H9 (cell line): ENCODE measurements around the gene SPAG6. TPM values are rescaled to one million over a fixed set of nuclear protein-coding genes. Genes with fewer than 3 reads are reported as not detected.

Source experiments
- DNase-seq: peaks from one replicate; pipeline ENCODE4 v3.0.0-alpha.2; 2017
- H2AFZ ChIP-seq: one replicate; pipeline ENCODE4 v1.6.1; 2013; ENCODE audit warnings: mild to moderate bottlenecking, low read length, control low read depth, moderate library complexity
- H2AK5ac ChIP-seq: 2 replicates; pipeline ENCODE4 v1.6.1; 2013; ENCODE audit warnings: low read length, control low read depth, mixed read lengths; ENCODE audit not compliant: insufficient read length
- H2BK120ac ChIP-seq: one replicate; pipeline ENCODE4 v1.6.1; 2013; ENCODE audit warnings: low read depth, mild to moderate bottlenecking, low read length, control low read depth, inconsistent platforms; ENCODE audit not compliant: poor library complexity, severe bottlenecking
- H2BK12ac ChIP-seq: 2 replicates; pipeline ENCODE4 v1.6.1; 2013; ENCODE audit warnings: low read length, control low read depth, mixed read lengths, low read depth; ENCODE audit not compliant: insufficient read length
- H2BK15ac ChIP-seq: 2 replicates; pipeline ENCODE4 v1.6.1; 2013; ENCODE audit warnings: low read depth, low read length, control low read depth
- H2BK20ac ChIP-seq: one replicate; pipeline ENCODE4 v1.6.1; 2013; ENCODE audit warnings: low read depth, mild to moderate bottlenecking, low read length, control low read depth, inconsistent platforms; ENCODE audit not compliant: poor library complexity, severe bottlenecking
- H2BK5ac ChIP-seq: 2 replicates; pipeline ENCODE4 v1.6.1; 2013; ENCODE audit warnings: low read length, control low read depth, mixed read lengths; ENCODE audit not compliant: insufficient read length
- H3K14ac ChIP-seq: 2 replicates; pipeline ENCODE4 v1.6.1; 2013; ENCODE audit warnings: low read length, control low read depth; ENCODE audit not compliant: insufficient read depth
- H3K18ac ChIP-seq: 2 replicates; pipeline ENCODE4 v1.6.1; 2013; ENCODE audit warnings: low read depth, mild to moderate bottlenecking, mixed read lengths, low read length, control low read depth; ENCODE audit not compliant: insufficient read length
- H3K23ac ChIP-seq: 2 replicates; pipeline ENCODE4 v1.6.1; 2013; ENCODE audit warnings: low read length, control low read depth, mixed read lengths, low read depth; ENCODE audit not compliant: insufficient read length
- H3K23me2 ChIP-seq: 2 replicates; pipeline ENCODE4 v1.6.1; 2013; ENCODE audit warnings: low read depth, mild to moderate bottlenecking, mixed read lengths, low read length, control low read depth; ENCODE audit not compliant: insufficient read length, poor library complexity, severe bottlenecking
- H3K27ac ChIP-seq: 2 replicates; pipeline ENCODE4 v1.5.1; 2013; ENCODE audit warnings: low read length, control low read depth, mixed read lengths, low read depth; ENCODE audit not compliant: insufficient read length
- H3K27me3 ChIP-seq: 2 replicates; pipeline ENCODE4 v1.6.1; 2013; ENCODE audit warnings: low read length, control low read depth, inconsistent platforms; ENCODE audit not compliant: insufficient read depth
- H3K4ac ChIP-seq: 2 replicates; pipeline ENCODE4 v1.6.1; 2013; ENCODE audit warnings: low read depth, mild to moderate bottlenecking, control low read depth, inconsistent platforms, low read length, moderate library complexity
- H3K4me1 ChIP-seq: 2 replicates; pipeline ENCODE4 v1.6.1; 2013; ENCODE audit warnings: low read length, control low read depth, inconsistent platforms; ENCODE audit not compliant: insufficient read depth
- H3K4me2 ChIP-seq: 2 replicates; pipeline ENCODE4 v1.6.1; 2013; ENCODE audit warnings: low read length, control low read depth, mixed read lengths; ENCODE audit not compliant: insufficient read length, insufficient read depth
- H3K56ac ChIP-seq: 2 replicates; pipeline ENCODE4 v1.6.1; 2013; ENCODE audit warnings: low read depth, mild to moderate bottlenecking, mixed read lengths, low read length, control low read depth; ENCODE audit not compliant: insufficient read length
- H3K79me1 ChIP-seq: 2 replicates; pipeline ENCODE4 v1.6.1; 2013; ENCODE audit warnings: low read depth, mild to moderate bottlenecking, moderate library complexity, low read length, control low read depth, inconsistent platforms; ENCODE audit not compliant: insufficient read depth, poor library complexity, severe bottlenecking
- H3K79me2 ChIP-seq: 2 replicates; pipeline ENCODE4 v1.6.1; 2013; ENCODE audit warnings: low read length, control low read depth, inconsistent platforms; ENCODE audit not compliant: insufficient read depth
- H3K9ac ChIP-seq: 2 replicates; pipeline ENCODE4 v1.6.1; 2013; ENCODE audit warnings: low read length, control low read depth, mixed read lengths; ENCODE audit not compliant: insufficient read length; ENCODE audit errors: extremely low read depth
- H3K9me3 ChIP-seq: one replicate; pipeline ENCODE4 v1.6.1; 2013; ENCODE audit warnings: low read depth, low read length, inconsistent platforms; ENCODE audit not compliant: control insufficient read depth
- H3T11ph ChIP-seq: one replicate; pipeline ENCODE4 v1.6.1; 2013; ENCODE audit warnings: mild to moderate bottlenecking, low read length, control low read depth, inconsistent platforms
- H4K20me1 ChIP-seq: one replicate; pipeline ENCODE4 v1.6.1; 2013; ENCODE audit not compliant: control insufficient read depth, insufficient read length, insufficient read depth
- H4K5ac ChIP-seq: 2 replicates; pipeline ENCODE4 v1.6.1; 2013; ENCODE audit warnings: low read depth, mild to moderate bottlenecking, mixed read lengths, low read length, control low read depth; ENCODE audit not compliant: insufficient read length
- H4K8ac ChIP-seq: replicated peaks from 2 replicates; pipeline ENCODE4 v1.6.1; 2013; ENCODE audit warnings: low read length, control low read depth, mixed read lengths, low read depth; ENCODE audit not compliant: insufficient read length
- H4K91ac ChIP-seq: 2 replicates; pipeline ENCODE4 v1.6.1; 2013; ENCODE audit warnings: low read depth, mild to moderate bottlenecking, moderate library complexity, mixed read lengths, low read length, control low read depth; ENCODE audit not compliant: insufficient read length
- H3K27ac Mint-ChIP-seq, 3 experiments: 2 replicates in 2 of 3; 3 replicates in 1 of 3; pipeline ENCODE4 v1.8.0; 2020 to 2021; ENCODE audit warnings: mixed read lengths in 3 of 3, mild to moderate bottlenecking in 1 of 3, moderate library complexity in 1 of 3
- H3K27me3 Mint-ChIP-seq: 2 replicates; pipeline ENCODE4 v1.8.0; 2021; ENCODE audit warnings: low read depth, mild to moderate bottlenecking, moderate library complexity, mixed read lengths
- H3K36me3 Mint-ChIP-seq, 3 experiments: 2 replicates in 2 of 3; 3 replicates in 1 of 3; pipeline ENCODE4 v1.8.0; 2020 to 2021; ENCODE audit warnings: low read depth in 3 of 3, mixed read lengths in 3 of 3; ENCODE audit not compliant: insufficient read depth in 1 of 3
- H3K4me1 Mint-ChIP-seq, 2 experiments: 2 replicates each; pipeline ENCODE4 v1.8.0; 2020; ENCODE audit warnings: mixed read lengths in 2 of 2
- H3K4me3 Mint-ChIP-seq, 2 experiments: 2 replicates in 1 of 2; 3 replicates in 1 of 2; pipeline ENCODE4 v1.8.0; 2020 to 2021; ENCODE audit warnings: mild to moderate bottlenecking in 2 of 2, mixed read lengths in 2 of 2, moderate library complexity in 1 of 2
- H3K9me3 Mint-ChIP-seq, 2 experiments: 2 replicates in 1 of 2; 3 replicates in 1 of 2; pipeline ENCODE4 v1.8.0; 2020; ENCODE audit warnings: mild to moderate bottlenecking in 2 of 2, mixed read lengths in 2 of 2, moderate library complexity in 1 of 2
- WGBS: extraction: QIAGEN DNeasy Blood & Tissue Kit; methylation state at CpG from one replicate; pipeline ENCODE4 v1.1.7; 2013; ENCODE audit warnings: missing lambda C conversion rate, low lambda C conversion rate, mixed read lengths; ENCODE audit not compliant: insufficient read length; ENCODE audit errors: extremely low coverage; 5-methylcytosine and 5-hydroxymethylcytosine counted together
- total RNA-seq: library from RNA; stranded (reverse); gene quantifications from 2 replicates; pipeline ENCODE4 v1.2.1, GENCODE V29; 2021
- TF ChIP-seq, protein P1 (sequence below): fragments of 200-600 bp; sonication (generic); conservative IDR thresholded peaks from 3 replicates; pipeline ENCODE4 v1.8.0; 2021; ENCODE audit warnings: antibody characterized with exemption, mild to moderate bottlenecking

The SPAG6 gene
- total RNA-seq, 1 experiment from 2014 or later = 0.24 TPM

DNA sequence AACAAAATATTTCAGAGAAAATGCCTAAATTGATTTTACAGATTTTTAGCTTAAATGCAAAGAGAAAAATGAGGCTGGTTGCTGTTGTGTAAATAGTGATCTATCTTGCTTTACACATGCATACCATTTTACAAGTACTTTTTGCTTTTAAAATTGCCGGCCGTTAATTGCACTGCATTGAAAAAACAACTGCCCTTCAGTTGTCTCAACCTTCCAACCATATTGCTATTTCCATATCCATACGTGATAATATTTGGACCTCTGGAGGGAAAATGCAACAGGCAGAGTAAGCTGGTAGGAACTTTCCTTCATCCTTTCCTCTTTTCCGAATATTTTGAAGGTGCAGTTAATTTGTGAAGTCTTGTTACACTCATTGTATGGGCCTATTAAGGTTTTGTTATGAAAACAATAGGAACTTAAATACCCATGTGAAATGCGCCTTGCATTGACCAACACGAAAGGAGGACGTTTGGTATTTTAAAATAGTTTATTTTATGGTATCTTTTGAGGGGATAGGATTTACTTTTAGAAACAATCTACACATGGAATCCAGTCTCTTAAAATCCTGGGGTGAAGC, 13.1 kb upstream of the SPAG6 start:
- Histone ChIP-seq H2AK5ac (no peak overlapping the region), H3K9ac (no peak overlapping the region), H3K79me2 (no peaks in the 10 kb centered on the region), H2BK120ac (no peak overlapping the region), H2BK15ac (no peak overlapping the region), H3K14ac (no peak overlapping the region), H3K4me2 (no peak overlapping the region), H3K9me3 (no peaks in the 10 kb centered on the region), H2BK20ac (no peak overlapping the region), H3K4ac (no peak overlapping the region), H3K23ac (no peak overlapping the region), H3T11ph (no peak overlapping the region), H3K79me1 (no peaks in the 10 kb centered on the region), H3K23me2 (peaks cover 14% of the 10 kb centered on the region), H4K5ac (no peak overlapping the region), H3K27me3 (peaks cover 47% of the 10 kb centered on the region; the same call in 1 of the 2 replicates), H3K27ac (no peak overlapping the region), H4K8ac (no peak overlapping the region), H2BK12ac (no peak overlapping the region), H3K56ac (no peak overlapping the region), H4K91ac (no peak overlapping the region), H4K20me1 (no peaks in the 10 kb centered on the region), H2BK5ac (no peak overlapping the region), H3K18ac (no peak overlapping the region), H3K4me1 (no peaks in the 10 kb centered on the region), H2AFZ (no peak overlapping the region)
- Mint-ChIP-seq H3K27ac (no peak overlapping the region), H3K36me3 (peaks cover 0 to 5% (median 0%) of the 10 kb centered on the region in 3 experiments; a peak in 1 of 7 replicates), H3K27me3 (peaks cover 91% of the 10 kb centered on the region), H3K4me3 (no peak overlapping the region), H3K4me1 (peaks cover 6 to 13% of the 10 kb centered on the region in 2 experiments), H3K9me3 (no peaks in the 10 kb centered on the region; a peak in 2 of 5 replicates)
- WGBS = no CpG with 5 or more reads among the region's 7 CpGs
- no peak for DNase-seq
- TF ChIP-seq, protein P1, sequence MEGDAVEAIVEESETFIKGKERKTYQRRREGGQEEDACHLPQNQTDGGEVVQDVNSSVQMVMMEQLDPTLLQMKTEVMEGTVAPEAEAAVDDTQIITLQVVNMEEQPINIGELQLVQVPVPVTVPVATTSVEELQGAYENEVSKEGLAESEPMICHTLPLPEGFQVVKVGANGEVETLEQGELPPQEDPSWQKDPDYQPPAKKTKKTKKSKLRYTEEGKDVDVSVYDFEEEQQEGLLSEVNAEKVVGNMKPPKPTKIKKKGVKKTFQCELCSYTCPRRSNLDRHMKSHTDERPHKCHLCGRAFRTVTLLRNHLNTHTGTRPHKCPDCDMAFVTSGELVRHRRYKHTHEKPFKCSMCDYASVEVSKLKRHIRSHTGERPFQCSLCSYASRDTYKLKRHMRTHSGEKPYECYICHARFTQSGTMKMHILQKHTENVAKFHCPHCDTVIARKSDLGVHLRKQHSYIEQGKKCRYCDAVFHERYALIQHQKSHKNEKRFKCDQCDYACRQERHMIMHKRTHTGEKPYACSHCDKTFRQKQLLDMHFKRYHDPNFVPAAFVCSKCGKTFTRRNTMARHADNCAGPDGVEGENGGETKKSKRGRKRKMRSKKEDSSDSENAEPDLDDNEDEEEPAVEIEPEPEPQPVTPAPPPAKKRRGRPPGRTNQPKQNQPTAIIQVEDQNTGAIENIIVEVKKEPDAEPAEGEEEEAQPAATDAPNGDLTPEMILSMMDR = no peak
